CD14-positive monocyte (primary cell): ENCODE measurements around the gene MB21D2. TPM values are rescaled to one million over a fixed set of nuclear protein-coding genes. Genes with fewer than 3 reads are reported as not detected.

ENCODE experiments used
- DNase-seq, 3 donors: peaks; one replicate each; pipeline ENCODE4 v3.0.0-alpha.2; 2011 to 2022
- H2AFZ ChIP-seq: 2 replicates; pipeline ENCODE4 v1.6.0; 2012; ENCODE audit warnings: mild to moderate bottlenecking, low read depth, low read length, inconsistent platforms; ENCODE audit not compliant: insufficient read depth, poor library complexity, severe bottlenecking
- H3K27ac ChIP-seq, 2 donors: 1 replicate in 1 of 2; 2 replicates in 1 of 2; pipeline ENCODE4 v1.5.1; 2012 to 2013; ENCODE audit warnings: low read length in 2 of 2, control low read depth in 1 of 2, inconsistent platforms in 1 of 2, low read depth in 1 of 2, mild to moderate bottlenecking in 1 of 2
- H3K27me3 ChIP-seq, 2 donors: one replicate each; pipeline versions ENCODE4 v1.6.0 to v1.6.1; 2011 to 2013; ENCODE audit warnings: low read length in 2 of 2; ENCODE audit not compliant: control insufficient read depth in 2 of 2, insufficient read depth in 2 of 2
- H3K36me3 ChIP-seq, 2 donors: replicated peaks in 1 of 2; 1 replicate in 1 of 2; 2 replicates in 1 of 2; pipeline versions ENCODE4 v1.5.1 to v1.6.1; 2012 to 2013; ENCODE audit warnings: low read length in 2 of 2, control low read depth in 1 of 2, inconsistent platforms in 1 of 2, mild to moderate bottlenecking in 1 of 2; ENCODE audit not compliant: insufficient read depth in 2 of 2, control insufficient read depth in 1 of 2
- H3K4me1 ChIP-seq, 2 donors: 1 replicate in 1 of 2; 2 replicates in 1 of 2; pipeline versions ENCODE4 v1.5.1 to v1.6.1; 2012 to 2013; ENCODE audit warnings: low read length in 2 of 2, control low read depth in 1 of 2, inconsistent platforms in 1 of 2, mild to moderate bottlenecking in 1 of 2, moderate library complexity in 1 of 2; ENCODE audit not compliant: insufficient read depth in 2 of 2, control insufficient read depth in 1 of 2
- H3K4me2 ChIP-seq: replicated peaks from 2 replicates; pipeline ENCODE3; 2012; ENCODE audit warnings: low read length, moderate library complexity, mild to moderate bottlenecking; ENCODE audit not compliant: poor library complexity, severe bottlenecking; ENCODE audit errors: extremely low read depth
- H3K4me3 ChIP-seq, 3 experiments: fragments of 200-600 bp in 1 of 3; sonication (generic) in 1 of 3; replicated peaks in 1 of 3; 1 replicate in 2 of 3; 2 replicates in 1 of 3; pipeline ENCODE4 v1.5.1; 2011 to 2013; ENCODE audit warnings: low read length in 3 of 3, mild to moderate bottlenecking in 3 of 3, control low read depth in 2 of 3, low read depth in 2 of 3, inconsistent platforms in 1 of 3, moderate library complexity in 1 of 3
- H3K79me2 ChIP-seq: 2 replicates; pipeline ENCODE4 v1.6.0; 2012; ENCODE audit warnings: mild to moderate bottlenecking, control low read depth, inconsistent platforms, low read length, moderate library complexity; ENCODE audit not compliant: insufficient read depth
- H3K9ac ChIP-seq: 2 replicates; pipeline ENCODE4 v1.6.0; 2017; ENCODE audit warnings: low read length, mild to moderate bottlenecking; ENCODE audit not compliant: insufficient read depth, poor library complexity, severe bottlenecking
- H3K9me3 ChIP-seq, 2 donors: replicated peaks in 1 of 2; 1 replicate in 1 of 2; 2 replicates in 1 of 2; pipeline versions ENCODE4 v1.5.1 to v1.6.1; 2012 to 2013; ENCODE audit warnings: low read length in 2 of 2, control low read depth in 1 of 2; ENCODE audit not compliant: control insufficient read depth in 1 of 2, insufficient read depth in 1 of 2
- H4K20me1 ChIP-seq: 2 replicates; pipeline ENCODE4 v1.6.0; 2012; ENCODE audit warnings: mild to moderate bottlenecking, low read length, control low read depth, moderate library complexity; ENCODE audit not compliant: insufficient read depth
- H3K27ac Mint-ChIP-seq, 7 donors: one replicate each; pipeline ENCODE4 v1.8.0; 2020; ENCODE audit warnings: mild to moderate bottlenecking in 7 of 7, mixed read lengths in 7 of 7, moderate library complexity in 6 of 7, inconsistent platforms in 2 of 7
- H3K27me3 Mint-ChIP-seq, 3 donors: one replicate each; pipeline ENCODE4 v1.8.0; 2021 to 2022; ENCODE audit warnings: low read depth in 3 of 3, mild to moderate bottlenecking in 3 of 3, mixed read lengths in 3 of 3, moderate library complexity in 3 of 3, inconsistent platforms in 1 of 3
- H3K36me3 Mint-ChIP-seq, 2 donors: one replicate each; pipeline ENCODE4 v1.8.0; 2020; ENCODE audit warnings: mixed read lengths in 2 of 2, inconsistent platforms in 1 of 2, mild to moderate bottlenecking in 1 of 2
- H3K4me1 Mint-ChIP-seq: one replicate; pipeline ENCODE4 v1.8.0; 2020; ENCODE audit warnings: mild to moderate bottlenecking, mixed read lengths
- H3K4me3 Mint-ChIP-seq, 2 donors: one replicate each; pipeline ENCODE4 v1.8.0; 2020; ENCODE audit warnings: mild to moderate bottlenecking in 2 of 2, mixed read lengths in 2 of 2, moderate library complexity in 1 of 2
- H3K9me3 Mint-ChIP-seq, 7 donors: one replicate each; pipeline ENCODE4 v1.8.0; 2020 to 2022; ENCODE audit warnings: mixed read lengths in 7 of 7, mild to moderate bottlenecking in 6 of 7, moderate library complexity in 6 of 7, inconsistent platforms in 2 of 7
- CTCF ChIP-seq: fragments of 200-600 bp; IDR thresholded peaks from one replicate; pipeline ENCODE4 v1.8.0; 2022; ENCODE audit warnings: antibody characterized with exemption, mild to moderate bottlenecking
- WGBS: methylation state at CpG from one replicate; pipeline ENCODE4 v1.1.5; 2013; ENCODE audit warnings: missing lambda C conversion rate; ENCODE audit not compliant: insufficient coverage; 5-methylcytosine and 5-hydroxymethylcytosine counted together
- intact Hi-C, 2 donors: fragments of 100-400 bp; cut with micrococcal nuclease; formaldehyde crosslinking; loops; one replicate each; pipeline versions ENCODE4 v1.15.0 to v1.15.1; 2023
- polyA plus RNA-seq, 3 donors: library from polyadenylated mRNA; depleted of rRNA in 1 of 3; unstranded in 2 of 3; stranded (reverse) in 1 of 3; fragments of 300-500 nt in 2 of 3; fragments of >200 nt in 1 of 3; fragmentation: Illumina TruSeq in 2 of 3; gene quantifications; 1 replicate in 2 of 3; 2 replicates in 1 of 3; pipeline ENCODE4 v1.2.3, GENCODE V29; 2012 to 2021

MB21D2 gene
- polyA plus RNA-seq, 3 donors = 0.37 to 0.77 (median 0.59) TPM

- Mint-ChIP-seq H3K27me3 (peaks cover 5 to 6% (median 5%) of the 10 kb centered on the region in 3 donors), H3K4me3 (no peak overlapping the region), H3K4me1 (no peaks in the 10 kb centered on the region), H3K36me3 (no peaks in the 10 kb centered on the region), H3K9me3 (peaks cover 0 to 2% (median 0%) of the 10 kb centered on the region in 7 donors), H3K27ac (no peak overlapping the region)
- Histone ChIP-seq H3K27me3 (no peaks in the 10 kb centered on the region), H3K79me2 (no peaks in the 10 kb centered on the region), H3K9me3 (no peaks in the 10 kb centered on the region), H3K4me1 (no peaks in the 10 kb centered on the region), H3K4me3 (no peak overlapping the region), H3K9ac (no peak overlapping the region), H3K36me3 (no peaks in the 10 kb centered on the region), H2AFZ (no peak overlapping the region), H4K20me1 (no peaks in the 10 kb centered on the region), H3K27ac (no peak overlapping the region), H3K4me2 (no peak overlapping the region)
- WGBS = 100% methylated on average over 2 of the region's 4 CpGs
- TF ChIP-seq CTCF = no peak
- intact Hi-C loops = no loop called here
- no peak for DNase-seq
Measured at GRCh38 chr3:192845526-192845855, 72.2 kb downstream of the MB21D2 start.

DNA sequence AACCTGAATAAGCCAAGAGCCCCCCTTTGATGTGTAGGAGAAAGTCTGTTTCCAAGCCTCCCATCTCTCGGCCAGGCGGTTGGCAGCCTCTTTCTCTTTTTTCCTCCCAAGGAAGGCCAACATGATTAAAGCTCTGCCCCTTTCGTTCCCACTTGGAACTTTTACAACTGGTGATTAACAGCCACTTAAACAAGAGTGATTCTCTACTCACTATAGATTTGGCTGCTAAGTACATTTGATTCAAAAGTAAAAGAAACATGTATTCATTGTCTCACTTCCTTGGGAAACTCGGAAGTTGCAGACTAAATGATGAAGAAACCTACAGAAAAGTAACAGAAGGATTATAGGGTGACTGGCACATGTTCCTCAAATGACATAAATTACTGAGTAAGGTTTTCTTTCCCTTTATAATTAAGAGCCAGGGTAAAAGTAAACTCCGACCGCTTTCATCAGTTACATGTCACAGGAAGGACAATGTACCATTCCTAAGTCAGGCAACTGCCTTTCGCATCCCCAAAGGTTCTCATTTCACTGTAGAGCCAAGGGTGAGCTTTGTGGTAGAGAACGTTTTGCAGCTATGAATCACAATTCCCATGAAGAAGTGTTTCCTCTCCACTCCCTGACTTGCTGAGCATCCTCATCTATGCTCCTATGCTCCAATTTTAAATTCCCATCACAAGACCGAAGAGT, 72.7 kb downstream of the MB21D2 start:
- H3K27ac Mint-ChIP-seq = peak overlapping the region in 1 of 7 donors; percentile 9
- no peak overlapping the region for H3K27ac ChIP-seq
- no peaks in the 10 kb centered on the region for H3K4me1 Mint-ChIP-seq

More for the DNA sequence above, 72.7 kb downstream of the MB21D2 start:
- H3K36me3 Mint-ChIP-seq = no peaks in the 10 kb centered on the region
- no peaks in the 10 kb centered on the region for H3K27me3 ChIP-seq
- DNase-seq = no peak
- H3K9ac ChIP-seq = no peak overlapping the region
- H3K4me1 ChIP-seq = no peaks in the 10 kb centered on the region
- H2AFZ ChIP-seq = no peak overlapping the region
- peaks cover 5 to 6% (median 6%) of the 10 kb centered on the region in 3 donors for H3K27me3 Mint-ChIP-seq
- no peaks in the 10 kb centered on the region for H3K79me2 ChIP-seq
- no peaks in the 10 kb centered on the region for H4K20me1 ChIP-seq
- intact Hi-C loops = no loop called here
- H3K4me3 Mint-ChIP-seq = no peak overlapping the region
- H3K9me3 Mint-ChIP-seq = peaks cover 0 to 2% (median 0%) of the 10 kb centered on the region in 7 donors
- no peaks in the 10 kb centered on the region for H3K9me3 ChIP-seq
- H3K4me3 ChIP-seq = no peak overlapping the region
- TF ChIP-seq CTCF = no peak
- WGBS = 83% methylated on average over 3 of the region's 9 CpGs
- H3K4me2 ChIP-seq = no peak overlapping the region
- no peaks in the 10 kb centered on the region for H3K36me3 ChIP-seq
